ENCODE data around the gene SHPK.

Gene SHPK

GRCh38 chr17:3655766-3656165 is 19.7 kb upstream of the SHPK start:
- H3K9me3 Mint-ChIP-seq, result no peaks in the 10 kb centered on the region
- H3K36me3 Mint-ChIP-seq (ENCODE audit: low read depth), result no peaks in the 10 kb centered on the region
- no peaks in the 10 kb centered on the region for H3K4me1 Mint-ChIP-seq (ENCODE audit: low read depth)
- no peak overlapping the region for H3K27ac Mint-ChIP-seq
- no peaks in the 10 kb centered on the region for H3K27me3 Mint-ChIP-seq
- no peak overlapping the region for H3K4me3 Mint-ChIP-seq

- peaks cover 19% of the 10 kb centered on the region for H3K36me3 Mint-ChIP-seq (ENCODE audit: low read depth)
- no peak overlapping the region for H3K4me3 Mint-ChIP-seq
- H3K27me3 Mint-ChIP-seq, result no peaks in the 10 kb centered on the region
- H3K4me1 Mint-ChIP-seq (ENCODE audit: low read depth), result peaks cover 18% of the 10 kb centered on the region
- H3K27ac Mint-ChIP-seq, result no peak overlapping the region
- H3K9me3 Mint-ChIP-seq, result no peaks in the 10 kb centered on the region
Observed at GRCh38 chr17:3647769-3648555, 11.9 kb upstream of the SHPK start.

- Mint-ChIP-seq H3K9me3 (no peaks in the 10 kb centered on the region), H3K4me3 (no peak overlapping the region), H3K27ac (no peak overlapping the region), H3K27me3 (no peaks in the 10 kb centered on the region), H3K4me1 (ENCODE audit: low read depth) (peaks cover 18% of the 10 kb centered on the region), H3K36me3 (ENCODE audit: low read depth) (peaks cover 19% of the 10 kb centered on the region)
Observed at GRCh38 chr17:3647251-3647650, 11.2 kb upstream of the SHPK start.

GRCh38 chr17:3645310-3645709 is 9.3 kb upstream of the SHPK start:
- Mint-ChIP-seq H3K9me3 (no peaks in the 10 kb centered on the region), H3K4me3 (no peak overlapping the region), H3K27ac (no peak overlapping the region), H3K4me1 (ENCODE audit: low read depth) (peaks cover 26% of the 10 kb centered on the region), H3K27me3 (no peaks in the 10 kb centered on the region), H3K36me3 (ENCODE audit: low read depth) (peaks cover 19% of the 10 kb centered on the region)

- Mint-ChIP-seq H3K4me1 (ENCODE audit: low read depth) (peaks cover 38% of the 10 kb centered on the region), H3K27ac (peak overlapping the region; percentile 47), H3K27me3 (no peaks in the 10 kb centered on the region), H3K9me3 (no peaks in the 10 kb centered on the region), H3K36me3 (ENCODE audit: low read depth) (peaks cover 23% of the 10 kb centered on the region), H3K4me3 (no peak overlapping the region)
Observed at GRCh38 chr17:3643889-3644349, 7.9 kb upstream of the SHPK start.

- H3K9me3 Mint-ChIP-seq, result no peaks in the 10 kb centered on the region
- peaks cover 17% of the 10 kb centered on the region for H3K36me3 Mint-ChIP-seq (ENCODE audit: low read depth)
- H3K27ac Mint-ChIP-seq, result peak overlapping the region; percentile 19
- no peak overlapping the region for H3K4me3 Mint-ChIP-seq
- H3K4me1 Mint-ChIP-seq (ENCODE audit: low read depth), result peaks cover 54% of the 10 kb centered on the region
- no peaks in the 10 kb centered on the region for H3K27me3 Mint-ChIP-seq
Observed at GRCh38 chr17:3641717-3642486, 5.9 kb upstream of the SHPK start.

GRCh38 chr17:3641014-3641413 is 5.0 kb upstream of the SHPK start:
- Mint-ChIP-seq H3K27ac (peak overlapping the region; percentile 45), H3K27me3 (no peaks in the 10 kb centered on the region), H3K4me3 (no peak overlapping the region), H3K9me3 (no peaks in the 10 kb centered on the region), H3K4me1 (ENCODE audit: low read depth) (peaks cover 54% of the 10 kb centered on the region), H3K36me3 (ENCODE audit: low read depth) (peaks cover 17% of the 10 kb centered on the region)

- Mint-ChIP-seq H3K27me3 (no peaks in the 10 kb centered on the region), H3K27ac (peak overlapping the region; percentile 84)
Observed at GRCh38 chr17:3639981-3640596, 4.0 kb upstream of the SHPK start.

GRCh38 chr17:3636908-3637373 is 891 bp upstream of the SHPK start:
- Mint-ChIP-seq H3K4me1 (ENCODE audit: low read depth) (peaks cover 51% of the 10 kb centered on the region), H3K27me3 (no peaks in the 10 kb centered on the region), H3K36me3 (ENCODE audit: low read depth) (peaks cover 21% of the 10 kb centered on the region), H3K9me3 (no peaks in the 10 kb centered on the region), H3K4me3 (peak overlapping the region; percentile 89), H3K27ac (no peak overlapping the region)

More at GRCh38 chr17:3639981-3640596, 4.0 kb upstream of the SHPK start:
- Mint-ChIP-seq H3K4me1 (ENCODE audit: low read depth) (peaks cover 53% of the 10 kb centered on the region), H3K4me3 (peak overlapping the region; percentile 63), H3K9me3 (no peaks in the 10 kb centered on the region), H3K36me3 (ENCODE audit: low read depth) (peaks cover 17% of the 10 kb centered on the region)

GRCh38 chr17:3635474-3636153 is 436 bp downstream of the SHPK start:
- peaks cover 21% of the 10 kb centered on the region for H3K36me3 Mint-ChIP-seq (ENCODE audit: low read depth)
- no peak overlapping the region for H3K27ac Mint-ChIP-seq
- H3K4me3 Mint-ChIP-seq, result peak overlapping the region; percentile 89
- H3K27me3 Mint-ChIP-seq, result no peaks in the 10 kb centered on the region
- H3K9me3 Mint-ChIP-seq, result no peaks in the 10 kb centered on the region
- H3K4me1 Mint-ChIP-seq (ENCODE audit: low read depth), result peaks cover 46% of the 10 kb centered on the region

- no peaks in the 10 kb centered on the region for H3K9me3 Mint-ChIP-seq
- H3K4me3 Mint-ChIP-seq, result no peak overlapping the region
- peaks cover 18% of the 10 kb centered on the region for H3K4me1 Mint-ChIP-seq (ENCODE audit: low read depth)
- H3K27ac Mint-ChIP-seq, result no peak overlapping the region
- peaks cover 27% of the 10 kb centered on the region for H3K36me3 Mint-ChIP-seq (ENCODE audit: low read depth)
- H3K27me3 Mint-ChIP-seq, result no peaks in the 10 kb centered on the region
Observed at GRCh38 chr17:3632287-3632686, 3.8 kb downstream of the SHPK start.

GRCh38 chr17:3630781-3631180 is 5.3 kb downstream of the SHPK start:
- Mint-ChIP-seq H3K36me3 (ENCODE audit: low read depth) (peaks cover 37% of the 10 kb centered on the region), H3K4me1 (ENCODE audit: low read depth) (peaks cover 15% of the 10 kb centered on the region), H3K27me3 (no peaks in the 10 kb centered on the region), H3K9me3 (no peaks in the 10 kb centered on the region), H3K27ac (no peak overlapping the region), H3K4me3 (no peak overlapping the region)

- Mint-ChIP-seq H3K36me3 (ENCODE audit: low read depth) (peaks cover 44% of the 10 kb centered on the region), H3K4me3 (no peak overlapping the region), H3K27ac (no peak overlapping the region), H3K27me3 (no peaks in the 10 kb centered on the region), H3K4me1 (ENCODE audit: low read depth) (no peaks in the 10 kb centered on the region), H3K9me3 (no peaks in the 10 kb centered on the region)
Observed at GRCh38 chr17:3627769-3628167, 8.3 kb downstream of the SHPK start.

GRCh38 chr17:3626831-3627768 is 8.9 kb downstream of the SHPK start:
- Mint-ChIP-seq H3K4me3 (no peak overlapping the region), H3K27ac (no peak overlapping the region), H3K36me3 (ENCODE audit: low read depth) (peaks cover 38% of the 10 kb centered on the region), H3K4me1 (ENCODE audit: low read depth) (no peaks in the 10 kb centered on the region), H3K9me3 (no peaks in the 10 kb centered on the region), H3K27me3 (no peaks in the 10 kb centered on the region)

Data from stimulated activated naive CD8-positive, alpha-beta T cell treated with anti-CD3 and anti-CD28 coated beads, Interleukin-15, Interleukin-2, amounts not matched to agents 100 ng/mL and 50 ng/mL, for 24 hours (primary cell).